Calu3 (cell line): ENCODE measurements around the gene ST8SIA1. TPM values are rescaled to one million over a fixed set of nuclear protein-coding genes. Genes with fewer than 3 reads are reported as not detected.

Experiments used
- BruUV-seq: library from RNA; stranded (reverse); fragments of 400-500 nt; replicated peaks from 2 replicates; lab custom pipeline; 2021; lab: Mats Ljungman, UMichigan
- CTCF ChIA-PET: fragments of 300-600 bp; sonication (Branson Sonifier 250); formaldehyde crosslinking; loops from one replicate; lab custom pipeline; 2022; ENCODE audit warnings: antibody characterized with exemption; lab: Charles Lee
- DNase-seq: peaks from one replicate; pipeline ENCODE4 v3.0.0; 2022
- H3K27ac Mint-ChIP-seq: one replicate; pipeline ENCODE4 v1.8.0; 2022; ENCODE audit warnings: mixed read lengths; ENCODE audit not compliant: unreplicated experiment
- H3K27me3 Mint-ChIP-seq: one replicate; pipeline ENCODE4 v1.8.0; 2022; ENCODE audit warnings: mixed read lengths; ENCODE audit not compliant: unreplicated experiment
- H3K36me3 Mint-ChIP-seq: one replicate; pipeline ENCODE4 v1.8.0; 2022; ENCODE audit warnings: mild to moderate bottlenecking, moderate library complexity, mixed read lengths; ENCODE audit not compliant: insufficient read depth, unreplicated experiment
- H3K4me1 Mint-ChIP-seq: one replicate; pipeline ENCODE4 v1.8.0; 2022; ENCODE audit warnings: mild to moderate bottlenecking, low read depth, mixed read lengths; ENCODE audit not compliant: unreplicated experiment
- H3K4me3 Mint-ChIP-seq: one replicate; pipeline ENCODE4 v1.8.0; 2022; ENCODE audit warnings: mild to moderate bottlenecking, low read depth, moderate library complexity, mixed read lengths; ENCODE audit not compliant: unreplicated experiment
- H3K9me3 Mint-ChIP-seq: one replicate; pipeline ENCODE4 v1.8.0; 2022; ENCODE audit warnings: low read depth, mixed read lengths; ENCODE audit not compliant: unreplicated experiment
- CTCF ChIP-seq: fragments of 200-600 bp; IDR thresholded peaks from one replicate; pipeline ENCODE4 v1.8.0; 2022; ENCODE audit warnings: antibody characterized with exemption; ENCODE audit not compliant: unreplicated experiment
- intact Hi-C: fragments of 100-400 bp; cut with micrococcal nuclease; formaldehyde crosslinking; loops from one replicate; pipeline ENCODE4 v1.10.0; 2022; ENCODE audit not compliant: unreplicated experiment
- total RNA-seq: library from RNA; stranded (reverse); gene quantifications from 2 replicates; pipeline ENCODE4 v1.2.3, GENCODE V29; 2022

ST8SIA1 gene
- total RNA-seq, 1 experiment from 2014 or later = not detected

GRCh38 chr12:22307811-22308210, 26.7 kb downstream of the ST8SIA1 start:
- H3K27ac Mint-ChIP-seq = no peak overlapping the region
- intact Hi-C loops = no loop called here

GRCh38 chr12:22306311-22306710, 28.2 kb downstream of the ST8SIA1 start:
- CTCF ChIA-PET = no interaction called here
- H3K4me1 Mint-ChIP-seq = no peaks in the 10 kb centered on the region
- no peak for DNase-seq
- no peaks in the 10 kb centered on the region for H3K36me3 Mint-ChIP-seq
- BruUV-seq = no TSS peak
- H3K27me3 Mint-ChIP-seq = peaks cover 18% of the 10 kb centered on the region
- no peak overlapping the region for H3K4me3 Mint-ChIP-seq
- TF ChIP-seq CTCF = no peak
- no peak overlapping the region for H3K27ac Mint-ChIP-seq
- intact Hi-C loops = no loop called here
- peaks cover 3% of the 10 kb centered on the region for H3K9me3 Mint-ChIP-seq

More at GRCh38 chr12:22307811-22308210, 26.7 kb downstream of the ST8SIA1 start:
- DNase-seq = no peak
- no TSS peak for BruUV-seq
- peaks cover 18% of the 10 kb centered on the region for H3K27me3 Mint-ChIP-seq
- no peaks in the 10 kb centered on the region for H3K9me3 Mint-ChIP-seq
- no peak for TF ChIP-seq CTCF
- CTCF ChIA-PET = no interaction called here
- H3K4me3 Mint-ChIP-seq = no peak overlapping the region
- no peaks in the 10 kb centered on the region for H3K36me3 Mint-ChIP-seq
- no peaks in the 10 kb centered on the region for H3K4me1 Mint-ChIP-seq

- Mint-ChIP-seq H3K36me3 (no peaks in the 10 kb centered on the region), H3K27me3 (peaks cover 16% of the 10 kb centered on the region), H3K9me3 (peaks cover 3% of the 10 kb centered on the region), H3K27ac (no peak overlapping the region), H3K4me3 (no peak overlapping the region), H3K4me1 (no peaks in the 10 kb centered on the region)
- TF ChIP-seq CTCF = no peak
- intact Hi-C loops = no loop called here
- no TSS peak for BruUV-seq
- DNase-seq = no peak
- CTCF ChIA-PET = interaction anchor here (0.7 kb wide), 1 partner anchor 24 kb away, joined by 3 read pairs; no protein-coding TSS in a partner anchor
These were observed 30.2 kb downstream of the ST8SIA1 start for GRCh38 chr12:22304341-22304740.

GRCh38 chr12:22299294-22299912, 35.1 kb downstream of the ST8SIA1 start:
- no peak for DNase-seq
- no peak overlapping the region for H3K4me3 Mint-ChIP-seq
- no TSS peak for BruUV-seq
- peaks cover 15% of the 10 kb centered on the region for H3K9me3 Mint-ChIP-seq
- H3K4me1 Mint-ChIP-seq = no peaks in the 10 kb centered on the region
- H3K27ac Mint-ChIP-seq = no peak overlapping the region
- no peaks in the 10 kb centered on the region for H3K36me3 Mint-ChIP-seq
- H3K27me3 Mint-ChIP-seq = no peaks in the 10 kb centered on the region
- intact Hi-C loops = no loop called here
- CTCF ChIA-PET = no interaction called here
- TF ChIP-seq CTCF = no peak
